ENCODE measurements around the gene ZNHIT3.

GRCh38 chr17:36542755-36543154, 56.3 kb downstream of the ZNHIT3 start:
- TF ChIP-seq CTCF (conservative IDR thresholded peaks at IDR 0.05; ENCODE audit: low read length) (no peak), EZH2phosphoT487 (IDR thresholded peaks at IDR 0.05; ENCODE audit: borderline replicate concordance) (no peak)
